IMR-90 (cell line): ENCODE measurements around the gene TCEAL5. TPM values are rescaled to one million over a fixed set of nuclear protein-coding genes. Genes with fewer than 3 reads are reported as not detected.

Source experiments
- ATAC-seq: fragments of 200-7000 bp; cut with Tn5 transposase; 2 replicates; pipeline ENCODE4 v1.9.1; 2020; ENCODE audit warnings: low read depth, mild to moderate bottlenecking, moderate library complexity
- BruUV-seq: library from RNA; stranded (reverse); fragments of 400-500 nt; replicated peaks from 2 replicates; lab custom pipeline; 2021; lab: Mats Ljungman, UMichigan
- CTCF ChIA-PET: fragments of 300-600 bp; formaldehyde crosslinking; extraction: SDS; loops from one replicate; lab custom pipeline; 2021; ENCODE audit warnings: antibody characterized with exemption; lab: Yijun Ruan, JAX
- POLR2A ChIA-PET: fragments of 300-600 bp; sonication (Branson Sonifier 250); formaldehyde crosslinking; loops from one replicate; lab custom pipeline; 2022; ENCODE audit warnings: antibody characterized with exemption; ENCODE audit not compliant: unreplicated experiment; lab: Charles Lee
- DNase-seq: peaks from one replicate; pipeline ENCODE4 v3.0.0; 2013
- H2AFZ ChIP-seq: replicated peaks from 2 replicates; pipeline ENCODE3; 2013; ENCODE audit warnings: low read length, mild to moderate bottlenecking; ENCODE audit not compliant: poor library complexity
- H2AK5ac ChIP-seq: 2 replicates; pipeline ENCODE4 v1.6.1; 2013; ENCODE audit warnings: low read depth, low read length, inconsistent platforms
- H2AK9ac ChIP-seq: replicated peaks from 2 replicates; pipeline ENCODE3; 2013; ENCODE audit warnings: mild to moderate bottlenecking, low read depth, low read length, moderate library complexity; ENCODE audit not compliant: poor library complexity
- H2BK120ac ChIP-seq: 2 replicates; pipeline ENCODE4 v1.6.1; 2013; ENCODE audit warnings: low read depth, low read length, inconsistent platforms
- H2BK15ac ChIP-seq: 3 replicates; pipeline ENCODE4 v1.6.1; 2013; ENCODE audit warnings: low read depth, low read length, inconsistent platforms
- H2BK20ac ChIP-seq: 2 replicates; pipeline ENCODE4 v1.6.1; 2013; ENCODE audit warnings: low read depth, mild to moderate bottlenecking, inconsistent platforms, low read length, moderate library complexity
- H2BK5ac ChIP-seq: 2 replicates; pipeline ENCODE4 v1.6.1; 2013; ENCODE audit warnings: mild to moderate bottlenecking, low read depth, low read length, inconsistent platforms; ENCODE audit not compliant: poor library complexity, severe bottlenecking
- H3K14ac ChIP-seq: replicated peaks from 2 replicates; pipeline ENCODE4 v1.6.1; 2013; ENCODE audit warnings: low read depth, low read length, inconsistent platforms
- H3K18ac ChIP-seq: 2 replicates; pipeline ENCODE4 v1.6.1; 2013; ENCODE audit warnings: low read depth, low read length, control low read depth
- H3K23ac ChIP-seq: 2 replicates; pipeline ENCODE4 v1.6.1; 2013; ENCODE audit warnings: low read depth, low read length, inconsistent platforms
- H3K27ac ChIP-seq: 2 replicates; pipeline ENCODE4 v1.5.1; 2013; ENCODE audit warnings: mild to moderate bottlenecking, control low read depth, low read length; ENCODE audit not compliant: insufficient read depth
- H3K27me3 ChIP-seq: 2 replicates; pipeline ENCODE4 v1.6.1; 2013; ENCODE audit warnings: low read length; ENCODE audit not compliant: control insufficient read depth, insufficient read depth
- H3K36me3 ChIP-seq: 2 replicates; pipeline ENCODE4 v1.6.1; 2013; ENCODE audit warnings: low read length, mixed read lengths; ENCODE audit not compliant: control insufficient read depth, insufficient read depth
- H3K4ac ChIP-seq: 2 replicates; pipeline ENCODE4 v1.6.1; 2013; ENCODE audit warnings: low read depth, low read length, inconsistent platforms
- H3K4me1 ChIP-seq: 2 replicates; pipeline ENCODE4 v1.6.1; 2013; ENCODE audit warnings: low read length, mixed read lengths; ENCODE audit not compliant: control insufficient read depth, insufficient read depth
- H3K4me2 ChIP-seq: 2 replicates; pipeline ENCODE4 v1.6.1; 2013; ENCODE audit warnings: low read depth, mild to moderate bottlenecking, control low read depth, low read length, moderate library complexity
- H3K4me3 ChIP-seq: 2 replicates; pipeline ENCODE4 v1.5.1; 2013; ENCODE audit warnings: low read depth, mild to moderate bottlenecking, control low read depth, low read length, moderate library complexity; ENCODE audit not compliant: insufficient read depth
- H3K56ac ChIP-seq: 2 replicates; pipeline ENCODE4 v1.6.1; 2013; ENCODE audit warnings: low read length, inconsistent platforms; ENCODE audit not compliant: insufficient read depth; ENCODE audit errors: extremely low read depth
- H3K79me1 ChIP-seq, 2 experiments: 2 replicates each; pipeline ENCODE4 v1.6.1; 2013; ENCODE audit warnings: low read length in 2 of 2, inconsistent platforms in 1 of 2, low read depth in 1 of 2
- H3K9ac ChIP-seq: 2 replicates; pipeline ENCODE4 v1.6.1; 2013; ENCODE audit warnings: low read depth, low read length, control low read depth
- H3K9me1 ChIP-seq: 2 replicates; pipeline ENCODE4 v1.6.1; 2013; ENCODE audit warnings: low read length, inconsistent platforms; ENCODE audit not compliant: insufficient read depth
- H3K9me3 ChIP-seq: 2 replicates; pipeline ENCODE4 v1.6.1; 2013; ENCODE audit warnings: low read length; ENCODE audit not compliant: control insufficient read depth, insufficient read depth
- H4K20me1 ChIP-seq: 2 replicates; pipeline ENCODE4 v1.6.1; 2013; ENCODE audit warnings: low read length, inconsistent platforms; ENCODE audit not compliant: insufficient read depth
- H4K5ac ChIP-seq: 2 replicates; pipeline ENCODE4 v1.6.1; 2013; ENCODE audit warnings: mild to moderate bottlenecking, low read depth, low read length, control low read depth
- H4K8ac ChIP-seq, 2 experiments: 2 replicates each; pipeline ENCODE4 v1.6.1; 2013; ENCODE audit warnings: low read depth in 2 of 2, low read length in 2 of 2, control low read depth in 1 of 2, inconsistent platforms in 1 of 2
- H4K91ac ChIP-seq: 2 replicates; pipeline ENCODE4 v1.6.1; 2013; ENCODE audit warnings: low read depth, low read length, inconsistent platforms; ENCODE audit not compliant: insufficient read depth
- POLR2A ChIP-seq: IDR thresholded peaks from 2 replicates; pipeline ENCODE4 v1.6.1; 2012; ENCODE audit warnings: mild to moderate bottlenecking, low read depth, low read length
- RAD21 ChIP-seq: IDR thresholded peaks from 2 replicates; pipeline ENCODE4 v1.6.1; 2012; ENCODE audit warnings: low read length, improper control_type of control experiment
- SMC3 ChIP-seq: fragments of 150-350 bp; IDR thresholded peaks from 2 replicates; pipeline ENCODE4 v1.6.1; 2016; ENCODE audit warnings: low read depth, mild to moderate bottlenecking, antibody characterized with exemption, low read length, moderate library complexity
- dilution Hi-C: fragments of 300-500 bp; cut with HindIII; formaldehyde crosslinking; loops from one replicate; pipeline ENCODE4 v1.14.3; 2018; ENCODE audit warnings: low sequenced_read_pairs; ENCODE audit not compliant: unreplicated experiment
- in situ Hi-C: fragments of 300-500 bp; cut with MboI; formaldehyde crosslinking; loops from 3 replicates; pipeline ENCODE4 v1.14.3; 2019; ENCODE audit warnings: low sequenced_read_pairs, inconsistent platforms, mixed read lengths
- intact Hi-C: fragments of 100-400 bp; cut with micrococcal nuclease; formaldehyde crosslinking; loops from 2 replicates; pipeline ENCODE4 v1.10.0; 2022
- polyA plus RNA-seq, 3 experiments: library from polyadenylated mRNA; depleted of rRNA; stranded (reverse); fragments of >200 nt; gene quantifications; 2 replicates each; pipeline ENCODE4 v1.2.3, GENCODE V29; 2012; ENCODE audit warnings: low replicate concordance in 1 of 3
- total RNA-seq: library from RNA; depleted of rRNA; stranded (reverse); fragments of >200 nt; gene quantifications from 2 replicates; pipeline ENCODE4 v1.2.3, GENCODE V29; 2012
- TF ChIP-seq, protein P1 (sequence below): conservative IDR thresholded peaks from 2 replicates; pipeline ENCODE4 v1.5.1; 2012; ENCODE audit warnings: mild to moderate bottlenecking, low read depth, low read length, improper control_type of control experiment

TCEAL5 gene
- total and polyA plus RNA-seq, 2 of the 4 experiments (the other 2 are of a cell fraction): not detected

DNA sequence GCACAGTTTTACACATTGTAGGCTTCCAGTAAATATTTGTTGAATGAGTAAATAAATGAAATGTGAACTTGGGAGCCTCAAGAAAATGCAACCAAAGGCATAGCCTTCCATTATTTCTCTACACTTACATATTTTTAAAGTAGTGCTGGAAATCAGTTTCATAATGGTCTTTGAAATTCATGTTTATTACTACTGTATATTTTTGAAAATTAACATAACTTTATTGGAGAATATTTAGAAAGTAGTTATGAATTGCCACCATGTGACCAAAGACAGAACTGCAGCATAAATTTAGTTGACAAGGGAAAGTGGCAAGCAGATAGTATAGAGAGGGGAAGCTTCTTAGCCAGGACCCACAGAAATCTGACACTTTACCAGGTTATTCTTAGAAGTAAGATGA lies 28.0 kb downstream of the TCEAL5 start:
- no TSS peak for BruUV-seq
- H3K27ac ChIP-seq: no peak overlapping the region
- H4K5ac ChIP-seq: no peak overlapping the region
- H3K9ac ChIP-seq: no peak overlapping the region
- in situ Hi-C loops (no loop called here), intact Hi-C loops (no loop called here), dilution Hi-C loops (no loop called here)
- peaks cover 2% of the 10 kb centered on the region; the same call in 1 of the 2 replicates for H3K27me3 ChIP-seq
- H3K4me1 ChIP-seq: no peaks in the 10 kb centered on the region
- TF ChIP-seq POLR2A (no peak), SMC3 (0 out of 2 replicates have a peak, but pooled peaks have one; percentile 10), RAD21 (peak; percentile 25; the same call in 1 of the 2 replicates)
- TF ChIP-seq, protein P1, sequence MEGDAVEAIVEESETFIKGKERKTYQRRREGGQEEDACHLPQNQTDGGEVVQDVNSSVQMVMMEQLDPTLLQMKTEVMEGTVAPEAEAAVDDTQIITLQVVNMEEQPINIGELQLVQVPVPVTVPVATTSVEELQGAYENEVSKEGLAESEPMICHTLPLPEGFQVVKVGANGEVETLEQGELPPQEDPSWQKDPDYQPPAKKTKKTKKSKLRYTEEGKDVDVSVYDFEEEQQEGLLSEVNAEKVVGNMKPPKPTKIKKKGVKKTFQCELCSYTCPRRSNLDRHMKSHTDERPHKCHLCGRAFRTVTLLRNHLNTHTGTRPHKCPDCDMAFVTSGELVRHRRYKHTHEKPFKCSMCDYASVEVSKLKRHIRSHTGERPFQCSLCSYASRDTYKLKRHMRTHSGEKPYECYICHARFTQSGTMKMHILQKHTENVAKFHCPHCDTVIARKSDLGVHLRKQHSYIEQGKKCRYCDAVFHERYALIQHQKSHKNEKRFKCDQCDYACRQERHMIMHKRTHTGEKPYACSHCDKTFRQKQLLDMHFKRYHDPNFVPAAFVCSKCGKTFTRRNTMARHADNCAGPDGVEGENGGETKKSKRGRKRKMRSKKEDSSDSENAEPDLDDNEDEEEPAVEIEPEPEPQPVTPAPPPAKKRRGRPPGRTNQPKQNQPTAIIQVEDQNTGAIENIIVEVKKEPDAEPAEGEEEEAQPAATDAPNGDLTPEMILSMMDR: peak; percentile 40; the same call in 1 of the 2 replicates
- peaks cover 2% of the 10 kb centered on the region; the same call in 1 of the 2 replicates for H4K20me1 ChIP-seq
- peaks cover 0 to 7% of the 10 kb centered on the region in 2 experiments; a peak in 3 of 4 replicates for H3K79me1 ChIP-seq
- no peak overlapping the region for H3K4me3 ChIP-seq
- H3K23ac ChIP-seq: no peak overlapping the region
- H2AK9ac ChIP-seq: no peak overlapping the region
- DNase-seq: peak; percentile 10
- H2BK20ac ChIP-seq: no peak overlapping the region
- H4K91ac ChIP-seq: no peak overlapping the region
- no peak overlapping the region for H3K4me2 ChIP-seq
- no peak overlapping the region for H2BK5ac ChIP-seq
- H3K9me1 ChIP-seq: no peaks in the 10 kb centered on the region
- no peak overlapping the region for H2BK15ac ChIP-seq
- POLR2A ChIA-PET: interaction anchor here (0.6 kb wide), 1 partner anchor 8 kb away, joined by 11 read pairs; no protein-coding TSS in a partner anchor
- ATAC-seq: peak; percentile 67
- no peak overlapping the region for H3K56ac ChIP-seq
- H2AK5ac ChIP-seq: no peak overlapping the region
- H3K18ac ChIP-seq: no peak overlapping the region
- no peak overlapping the region for H4K8ac ChIP-seq
- peaks cover 2% of the 10 kb centered on the region; the same call in 1 of the 2 replicates for H3K36me3 ChIP-seq
- no peak overlapping the region for H3K14ac ChIP-seq
- no peak overlapping the region for H2AFZ ChIP-seq
- CTCF ChIA-PET: interaction anchor here (0.8 kb wide), 1 partner anchor 11 kb away, joined by 3 read pairs; no protein-coding TSS in a partner anchor
- no peak overlapping the region for H2BK120ac ChIP-seq
- no peak overlapping the region for H3K4ac ChIP-seq
- no peaks in the 10 kb centered on the region for H3K9me3 ChIP-seq
